ENCODE results near the gene ARR3.
"Not testable (repeated sequence)": the region's sequence is repeated elsewhere in the genome, so short reads cannot be mapped to it uniquely, and the experiment has no call there.

ARR3 gene

GRCh38 chrX:70243601-70244000, 24.5 kb upstream of the ARR3 start:
- H3K4ac ChIP-seq (ENCODE audit: low read depth, low read length); H2BK5ac ChIP-seq (ENCODE audit: low read depth, low read length, poor library complexity); H3K27ac ChIP-seq (ENCODE audit: low read depth, low read length); H3K4me2 ChIP-seq (ENCODE audit: low read length); H3K9me3 ChIP-seq (ENCODE audit: insufficient read depth, low read depth, low read length); DNase-seq; H2AFZ ChIP-seq (ENCODE audit: insufficient read depth, low read length, poor library complexity); H3K18ac ChIP-seq (ENCODE audit: low read length); H3K4me1 ChIP-seq (ENCODE audit: control insufficient read depth in 1 of 2, insufficient read depth in 2 of 2, low read length in 2 of 2); H4K91ac ChIP-seq (ENCODE audit: low read depth, low read length); H2BK120ac ChIP-seq (ENCODE audit: insufficient read depth, low read length, poor library complexity); H3K4me3 ChIP-seq (ENCODE audit: low read depth, low read length); H3K23ac ChIP-seq (ENCODE audit: low read length); H4K8ac ChIP-seq (ENCODE audit: low read depth, low read length); H4K12ac ChIP-seq (ENCODE audit: low read depth, low read length); H3K36me3 ChIP-seq (ENCODE audit: control insufficient read depth in 1 of 2, insufficient read depth in 2 of 2, low read length in 2 of 2); H3K9ac ChIP-seq (ENCODE audit: low read length); H3K14ac ChIP-seq (ENCODE audit: low read length); H3K79me2 ChIP-seq (ENCODE audit: control insufficient read depth, insufficient read depth, low read length, poor library complexity); H2AK5ac ChIP-seq (ENCODE audit: low read length); H3K27me3 ChIP-seq (ENCODE audit: insufficient read depth, low read length); H3K79me1 ChIP-seq (ENCODE audit: low read length); H2BK12ac ChIP-seq (ENCODE audit: low read length): not testable (repeated sequence)
- WGBS (ENCODE audit: extremely low coverage, insufficient coverage, insufficient read length), result no CpG with 5 or more reads among the region's 5 CpGs

- no CpG with 5 or more reads among the region's 6 CpGs for WGBS (ENCODE audit: extremely low coverage, insufficient coverage, insufficient read length)
- H4K8ac ChIP-seq (ENCODE audit: low read depth, low read length), result no peak overlapping the region
Observed at GRCh38 chrX:70244881-70245280, 23.3 kb upstream of the ARR3 start.

DNA sequence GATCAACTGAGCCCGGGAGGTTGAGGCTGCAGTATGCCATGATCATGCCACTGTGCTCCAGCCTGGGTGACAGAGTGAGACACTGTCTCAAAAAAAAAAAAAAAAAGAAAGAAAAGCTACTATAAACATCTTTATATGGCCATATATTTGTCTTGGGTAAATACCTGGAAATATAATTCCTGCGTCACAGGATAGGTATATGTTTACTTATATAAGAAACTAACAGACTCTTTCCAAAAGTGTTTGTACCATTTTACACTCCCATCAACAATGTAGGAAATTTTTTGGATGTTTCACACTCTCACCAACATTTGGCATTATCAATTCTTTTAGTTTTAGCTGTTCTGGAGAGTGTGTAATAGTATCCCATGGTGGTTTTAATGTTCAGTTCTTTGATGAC, 20.9 kb upstream of the ARR3 start:
- DNase-seq, result no peak
- H3K4me2 ChIP-seq (ENCODE audit: low read length), result no peak overlapping the region
- H3K4me3 ChIP-seq (ENCODE audit: low read depth, low read length), result no peak overlapping the region
- H2BK12ac ChIP-seq (ENCODE audit: low read length), result no peak overlapping the region
- WGBS (ENCODE audit: extremely low coverage, insufficient coverage, insufficient read length), result no CpG with 5 or more reads among the region's 2 CpGs
- no peaks in the 10 kb centered on the region for H3K4me1 ChIP-seq (ENCODE audit: control insufficient read depth in 1 of 2, insufficient read depth in 2 of 2, low read length in 2 of 2)
- H4K12ac ChIP-seq (ENCODE audit: low read depth, low read length), result no peak overlapping the region
- no peak overlapping the region for H2BK120ac ChIP-seq (ENCODE audit: insufficient read depth, low read length, poor library complexity)
- H3K9ac ChIP-seq (ENCODE audit: low read length), result no peak overlapping the region
- H3K27me3 ChIP-seq (ENCODE audit: insufficient read depth, low read length), result no peaks in the 10 kb centered on the region
- H3K79me2 ChIP-seq (ENCODE audit: control insufficient read depth, insufficient read depth, low read length, poor library complexity), result no peaks in the 10 kb centered on the region
- H3K9me3 ChIP-seq (ENCODE audit: insufficient read depth, low read depth, low read length), result no peaks in the 10 kb centered on the region
- no peak overlapping the region for H4K91ac ChIP-seq (ENCODE audit: low read depth, low read length)
- no peak overlapping the region for H2AFZ ChIP-seq (ENCODE audit: insufficient read depth, low read length, poor library complexity)
- no peak overlapping the region for H3K14ac ChIP-seq (ENCODE audit: low read length)
- no peak overlapping the region for H3K27ac ChIP-seq (ENCODE audit: low read depth, low read length)
- no peak overlapping the region for H3K4ac ChIP-seq (ENCODE audit: low read depth, low read length)
- no peak overlapping the region for H2AK5ac ChIP-seq (ENCODE audit: low read length)
- no peak overlapping the region for H3K23ac ChIP-seq (ENCODE audit: low read length)
- no peak overlapping the region for H3K18ac ChIP-seq (ENCODE audit: low read length)
- H4K8ac ChIP-seq (ENCODE audit: low read depth, low read length), result no peak overlapping the region
- no peaks in the 10 kb centered on the region for H3K36me3 ChIP-seq (ENCODE audit: control insufficient read depth in 1 of 2, insufficient read depth in 2 of 2, low read length in 2 of 2)
- no peaks in the 10 kb centered on the region for H3K79me1 ChIP-seq (ENCODE audit: low read length)
- no peak overlapping the region for H2BK5ac ChIP-seq (ENCODE audit: low read depth, low read length, poor library complexity)

More at GRCh38 chrX:70244881-70245280, 23.3 kb upstream of the ARR3 start:
- Histone ChIP-seq H3K14ac (ENCODE audit: low read length) (no peak overlapping the region), H3K18ac (ENCODE audit: low read length) (no peak overlapping the region), H4K12ac (ENCODE audit: low read depth, low read length) (no peak overlapping the region), H3K23ac (ENCODE audit: low read length) (no peak overlapping the region), H3K27me3 (ENCODE audit: insufficient read depth, low read length) (no peaks in the 10 kb centered on the region), H2AFZ (ENCODE audit: insufficient read depth, low read length, poor library complexity) (no peak overlapping the region), H2BK120ac (ENCODE audit: insufficient read depth, low read length, poor library complexity) (no peak overlapping the region), H2BK12ac (ENCODE audit: low read length) (no peak overlapping the region), H3K4me3 (ENCODE audit: low read depth, low read length) (no peak overlapping the region), H3K9me3 (ENCODE audit: insufficient read depth, low read depth, low read length) (no peaks in the 10 kb centered on the region), H2AK5ac (ENCODE audit: low read length) (no peak overlapping the region), H3K79me1 (ENCODE audit: low read length) (no peaks in the 10 kb centered on the region), H3K27ac (ENCODE audit: low read depth, low read length) (no peak overlapping the region), H3K36me3 (ENCODE audit: control insufficient read depth in 1 of 2, insufficient read depth in 2 of 2, low read length in 2 of 2) (no peaks in the 10 kb centered on the region), H3K9ac (ENCODE audit: low read length) (no peak overlapping the region), H3K4ac (ENCODE audit: low read depth, low read length) (no peak overlapping the region), H4K91ac (ENCODE audit: low read depth, low read length) (no peak overlapping the region), H3K4me2 (ENCODE audit: low read length) (no peak overlapping the region), H2BK5ac (ENCODE audit: low read depth, low read length, poor library complexity) (no peak overlapping the region), H3K4me1 (ENCODE audit: control insufficient read depth in 1 of 2, insufficient read depth in 2 of 2, low read length in 2 of 2) (no peaks in the 10 kb centered on the region), H3K79me2 (ENCODE audit: control insufficient read depth, insufficient read depth, low read length, poor library complexity) (no peaks in the 10 kb centered on the region)
- DNase-seq, result no peak

DNA sequence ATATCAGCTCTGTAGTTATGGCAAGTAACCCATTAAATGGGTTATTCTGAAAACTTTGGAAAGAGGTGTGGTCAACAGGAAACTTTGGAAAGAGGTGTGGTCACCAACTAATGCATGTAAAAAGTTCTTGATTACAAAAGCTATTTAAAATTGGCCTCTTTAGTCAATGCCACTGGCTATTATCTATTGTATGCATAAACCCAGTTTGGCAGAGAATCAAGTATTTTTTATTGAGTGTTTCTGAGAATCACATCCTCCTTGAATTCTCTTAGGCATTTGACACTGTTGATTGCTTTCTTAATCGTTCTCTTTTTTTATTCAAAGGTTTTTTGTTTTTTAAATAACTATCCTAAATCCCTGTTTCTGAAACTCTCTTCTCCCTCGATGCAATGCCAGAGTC, 15.6 kb upstream of the ARR3 start:
- H3K27ac ChIP-seq (ENCODE audit: low read depth, low read length), result no peak overlapping the region
- H3K18ac ChIP-seq (ENCODE audit: low read length), result no peak overlapping the region
- H3K14ac ChIP-seq (ENCODE audit: low read length), result no peak overlapping the region
- H3K79me1 ChIP-seq (ENCODE audit: low read length), result no peaks in the 10 kb centered on the region
- no peak overlapping the region for H2BK120ac ChIP-seq (ENCODE audit: insufficient read depth, low read length, poor library complexity)
- H3K9me3 ChIP-seq (ENCODE audit: insufficient read depth, low read depth, low read length), result no peaks in the 10 kb centered on the region
- H4K91ac ChIP-seq (ENCODE audit: low read depth, low read length), result no peak overlapping the region
- no peaks in the 10 kb centered on the region for H3K36me3 ChIP-seq (ENCODE audit: control insufficient read depth in 1 of 2, insufficient read depth in 2 of 2, low read length in 2 of 2)
- no peak overlapping the region for H2AK5ac ChIP-seq (ENCODE audit: low read length)
- no peaks in the 10 kb centered on the region for H3K79me2 ChIP-seq (ENCODE audit: control insufficient read depth, insufficient read depth, low read length, poor library complexity)
- no peak overlapping the region for H2BK5ac ChIP-seq (ENCODE audit: low read depth, low read length, poor library complexity)
- no peaks in the 10 kb centered on the region for H3K27me3 ChIP-seq (ENCODE audit: insufficient read depth, low read length)
- H3K4me2 ChIP-seq (ENCODE audit: low read length), result no peak overlapping the region
- no peak overlapping the region for H2AFZ ChIP-seq (ENCODE audit: insufficient read depth, low read length, poor library complexity)
- H3K9ac ChIP-seq (ENCODE audit: low read length), result no peak overlapping the region
- H3K4me1 ChIP-seq (ENCODE audit: control insufficient read depth in 1 of 2, insufficient read depth in 2 of 2, low read length in 2 of 2), result no peaks in the 10 kb centered on the region
- no peak overlapping the region for H3K23ac ChIP-seq (ENCODE audit: low read length)
- H3K4me3 ChIP-seq (ENCODE audit: low read depth, low read length), result no peak overlapping the region
- no peak overlapping the region for H4K12ac ChIP-seq (ENCODE audit: low read depth, low read length)
- no peak overlapping the region for H2BK12ac ChIP-seq (ENCODE audit: low read length)
- no peak overlapping the region for H4K8ac ChIP-seq (ENCODE audit: low read depth, low read length)
- H3K4ac ChIP-seq (ENCODE audit: low read depth, low read length), result no peak overlapping the region
- no peak for DNase-seq
- no CpG with 5 or more reads among the region's 2 CpGs for WGBS (ENCODE audit: extremely low coverage, insufficient coverage, insufficient read length)
